ENCODE results near the gene FREM3. TPM values are rescaled to one million over a fixed set of nuclear protein-coding genes. Genes with fewer than 3 reads are reported as not detected.

Gene FREM3
- not detected in 2 replicates for total RNA-seq

GRCh38 chr4:143700416-143701352 lies at the start of gene FREM3:
Gene FREM3 (minus strand): TSS chr4:143700675. CDS start chr4:143700675, 0 bp downstream.

Other genes starting within 250 kb of the FREM3 start
- gene SMARCA5, start 187.0 kb downstream of the FREM3 start, total RNA-seq, result 19.0 and 21.9 TPM in 2 replicates
- 0.49 and 0.54 TPM in 2 replicates for gene GYPE, start 204.9 kb upstream of the FREM3 start, total RNA-seq

Measured in cardiac atrium fibroblast (primary cell).